ENCODE data around the gene RIMS1.

The RIMS1 gene

DNA sequence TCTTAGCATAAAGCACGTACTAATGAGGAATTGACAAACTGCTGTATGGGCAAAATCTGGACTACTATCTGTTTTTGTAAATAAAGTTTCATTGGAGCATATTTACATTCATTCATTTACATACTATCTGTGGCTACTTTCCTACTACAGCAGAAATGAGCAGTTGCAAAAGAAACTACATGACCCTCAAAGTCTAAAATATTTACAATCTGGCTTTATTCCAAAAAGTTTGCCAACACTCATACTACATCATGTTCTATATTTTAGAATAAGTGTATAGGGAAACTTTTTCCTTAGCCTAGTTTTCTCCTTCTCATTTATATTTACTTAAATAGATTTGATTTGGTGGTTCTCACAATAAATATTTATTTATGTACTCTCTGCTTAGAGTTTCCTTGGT is 208.2 kb downstream of the RIMS1 start:
- no peak overlapping the region for H3K4me3 ChIP-seq (replicated peaks; ENCODE audit: low read depth, low read length)
- no peak for DNase-seq (ENCODE audit: extremely low read depth, low read depth)
- TF ChIP-seq, protein P1, sequence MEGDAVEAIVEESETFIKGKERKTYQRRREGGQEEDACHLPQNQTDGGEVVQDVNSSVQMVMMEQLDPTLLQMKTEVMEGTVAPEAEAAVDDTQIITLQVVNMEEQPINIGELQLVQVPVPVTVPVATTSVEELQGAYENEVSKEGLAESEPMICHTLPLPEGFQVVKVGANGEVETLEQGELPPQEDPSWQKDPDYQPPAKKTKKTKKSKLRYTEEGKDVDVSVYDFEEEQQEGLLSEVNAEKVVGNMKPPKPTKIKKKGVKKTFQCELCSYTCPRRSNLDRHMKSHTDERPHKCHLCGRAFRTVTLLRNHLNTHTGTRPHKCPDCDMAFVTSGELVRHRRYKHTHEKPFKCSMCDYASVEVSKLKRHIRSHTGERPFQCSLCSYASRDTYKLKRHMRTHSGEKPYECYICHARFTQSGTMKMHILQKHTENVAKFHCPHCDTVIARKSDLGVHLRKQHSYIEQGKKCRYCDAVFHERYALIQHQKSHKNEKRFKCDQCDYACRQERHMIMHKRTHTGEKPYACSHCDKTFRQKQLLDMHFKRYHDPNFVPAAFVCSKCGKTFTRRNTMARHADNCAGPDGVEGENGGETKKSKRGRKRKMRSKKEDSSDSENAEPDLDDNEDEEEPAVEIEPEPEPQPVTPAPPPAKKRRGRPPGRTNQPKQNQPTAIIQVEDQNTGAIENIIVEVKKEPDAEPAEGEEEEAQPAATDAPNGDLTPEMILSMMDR (IDR thresholded peaks at IDR 0.05; ENCODE audit: low read depth, low read length, missing control alignments), result no peak

- no peak overlapping the region for H3K4me3 ChIP-seq (replicated peaks; ENCODE audit: low read depth, low read length)
Measured at GRCh38 chr6:72102561-72102960, 216.2 kb downstream of the RIMS1 start.

DNA sequence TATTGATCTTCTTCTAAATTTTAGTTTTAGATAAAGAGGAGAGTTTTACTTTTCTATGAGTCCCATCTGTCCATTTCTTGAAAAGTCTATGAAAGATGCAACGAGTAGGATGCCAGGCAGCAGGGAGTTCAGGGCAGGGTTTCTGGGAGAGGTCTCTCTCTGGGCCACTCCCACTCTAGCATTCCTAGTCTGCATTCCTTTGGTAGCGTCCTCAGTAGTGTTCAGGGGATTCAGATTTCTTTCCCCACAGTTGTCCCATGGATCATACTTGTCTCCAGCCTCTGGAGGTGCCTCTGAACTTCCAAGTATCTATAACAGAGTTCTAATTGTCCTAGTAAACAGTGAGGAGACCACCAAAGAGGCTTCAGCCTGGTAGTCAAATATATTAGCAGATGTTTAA is 225.3 kb downstream of the RIMS1 start:
- no peak overlapping the region for H3K4me3 ChIP-seq (replicated peaks; ENCODE audit: low read depth, low read length)
- TF ChIP-seq, protein P1 (IDR thresholded peaks at IDR 0.05; ENCODE audit: low read depth, low read length, missing control alignments), result no peak
- DNase-seq (ENCODE audit: extremely low read depth, low read depth), result no peak

More at GRCh38 chr6:72102561-72102960, 216.2 kb downstream of the RIMS1 start:
- TF ChIP-seq, protein P1 (IDR thresholded peaks at IDR 0.05; ENCODE audit: low read depth, low read length, missing control alignments), result no peak
- no peak for DNase-seq (ENCODE audit: extremely low read depth, low read depth)

GRCh38 chr6:72130327-72130726 is 244.0 kb downstream of the RIMS1 start:
- no peak overlapping the region for H3K4me3 ChIP-seq (replicated peaks; ENCODE audit: low read depth, low read length)
- TF ChIP-seq, protein P1 (IDR thresholded peaks at IDR 0.05; ENCODE audit: low read depth, low read length, missing control alignments), result no peak
- DNase-seq (ENCODE audit: extremely low read depth, low read depth), result no peak

DNA sequence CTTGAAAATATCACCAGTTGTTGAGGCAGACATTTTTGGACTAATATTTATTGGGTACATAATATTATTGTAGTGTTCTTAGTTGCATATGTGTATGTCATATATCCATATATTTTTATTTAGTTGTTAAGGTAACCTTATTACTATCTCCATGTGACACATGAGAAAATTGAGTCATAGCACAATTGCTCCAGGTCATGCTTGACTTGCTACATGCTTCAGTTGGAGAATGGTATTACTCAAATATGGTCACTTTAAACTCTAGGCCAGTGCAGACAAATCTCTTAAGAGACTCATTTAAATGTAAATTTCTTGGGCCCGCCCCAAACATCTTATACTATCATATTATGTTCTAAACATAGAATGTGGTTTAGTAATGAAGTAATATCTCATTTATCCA is 246.1 kb downstream of the RIMS1 start:
- TF ChIP-seq, protein P1 (IDR thresholded peaks at IDR 0.05; ENCODE audit: low read depth, low read length, missing control alignments), result no peak
- no peak for DNase-seq (ENCODE audit: extremely low read depth, low read depth)
- no peak overlapping the region for H3K4me3 ChIP-seq (replicated peaks; ENCODE audit: low read depth, low read length)

- TF ChIP-seq, protein P1 (IDR thresholded peaks at IDR 0.05; ENCODE audit: low read depth, low read length, missing control alignments), result no peak
- no peak for DNase-seq (ENCODE audit: extremely low read depth, low read depth)
- H3K4me3 ChIP-seq (replicated peaks; ENCODE audit: low read depth, low read length), result no peak overlapping the region
Measured at GRCh38 chr6:72132851-72133250, 246.5 kb downstream of the RIMS1 start.

- H3K4me3 ChIP-seq (replicated peaks; ENCODE audit: low read depth, low read length), result no peak overlapping the region
- no peak for DNase-seq (ENCODE audit: extremely low read depth, low read depth)
- TF ChIP-seq, protein P1 (IDR thresholded peaks at IDR 0.05; ENCODE audit: low read depth, low read length, missing control alignments), result no peak
Measured at GRCh38 chr6:72133324-72133723, 247.0 kb downstream of the RIMS1 start.

All from HFF-Myc (cell line).